ENCODE measurements around the gene CSNK2A1. TPM values are rescaled to one million over a fixed set of nuclear protein-coding genes. Genes with fewer than 3 reads are reported as not detected.

CSNK2A1 gene
- total and polyA plus RNA-seq, 2 donors (not counting 1 experiment from before 2014, with no cell fraction given): 28.3 to 125 TPM

DNA sequence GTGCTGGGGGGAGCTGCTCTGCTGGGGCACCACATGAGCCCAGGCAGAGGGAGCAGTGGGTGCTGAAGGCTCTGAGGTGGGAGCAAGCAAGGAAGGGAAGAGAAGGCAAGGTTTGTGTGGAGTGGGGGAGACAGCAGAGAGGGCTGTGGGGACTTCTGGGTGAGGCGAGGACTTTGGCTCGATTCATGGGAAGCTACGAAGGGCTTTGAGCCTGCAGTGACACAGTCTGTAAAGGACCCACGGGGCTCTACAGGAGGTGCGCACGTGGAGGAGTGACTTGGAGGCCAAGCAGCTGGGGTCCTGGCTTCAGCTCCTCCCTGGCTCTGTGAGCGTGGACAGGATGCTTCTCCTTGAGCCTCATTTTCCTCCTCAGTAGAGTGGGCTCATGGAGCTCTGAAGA is 29.1 kb upstream of the CSNK2A1 start:
- Mint-ChIP-seq H3K4me3 (no peak overlapping the region), H3K9me3 (ENCODE audit: insufficient read depth) (no peaks in the 10 kb centered on the region), H3K27ac (no peak overlapping the region), H3K4me1 (no peaks in the 10 kb centered on the region), H3K27me3 (peaks cover 37% of the 10 kb centered on the region)
- H3K4me1 ChIP-seq (ENCODE audit: control insufficient read depth in 2 of 2, insufficient read depth in 2 of 2, low read length in 2 of 2): no peaks in the 10 kb centered on the region
- intact Hi-C loops (cut with micrococcal nuclease): no loop called here
- H3K4me2 ChIP-seq (replicated peaks; ENCODE audit: low read depth, low read length, poor library complexity, severe bottlenecking): no peak overlapping the region
- H3K79me2 ChIP-seq (ENCODE audit: control insufficient read depth, insufficient read depth, low read length): no peaks in the 10 kb centered on the region
- ATAC-seq (ENCODE audit: low read depth) (no peak), DNase-seq (no peak)
- WGBS (ENCODE audit: insufficient coverage): 81% methylated on average over 7 of the region's 7 CpGs
- TF ChIP-seq CTCF (IDR thresholded peaks at IDR 0.05) (no peak), EZH2 (IDR thresholded peaks at IDR 0.05; ENCODE audit: borderline replicate concordance, insufficient read depth, low read depth, low read length, poor library complexity, severe bottlenecking) (no peak)
- H3K9ac ChIP-seq (ENCODE audit: low read length): no peak overlapping the region
- no peak overlapping the region for H2AFZ ChIP-seq (ENCODE audit: insufficient read depth, low read depth, low read length, poor library complexity, severe bottlenecking)
- ChIA-PET CTCF (no interaction called here), POLR2A (no interaction called here)
- H4K20me1 ChIP-seq (ENCODE audit: control insufficient read depth, insufficient read depth, low read length, poor library complexity, severe bottlenecking): no peaks in the 10 kb centered on the region
- peaks cover 0 to 32% (median 2%) of the 10 kb centered on the region in 4 experiments for H3K27me3 ChIP-seq (replicated peaks in 1 of 4; ENCODE audit: control extremely low read depth in 1 of 4, control insufficient read depth in 3 of 4, insufficient read depth in 4 of 4, low read length in 3 of 4)
- no peak overlapping the region for H3K4me3 ChIP-seq (ENCODE audit: control extremely low read depth in 1 of 5, extremely low read depth in 1 of 5, insufficient read depth in 1 of 5, low read depth in 2 of 5, low read length in 4 of 5)
- no peaks in the 10 kb centered on the region for H3K9me3 ChIP-seq (ENCODE audit: control extremely low read depth in 1 of 3, control insufficient read depth in 2 of 3, insufficient read depth in 1 of 3, low read length in 2 of 3)
- no peak overlapping the region for H3K27ac ChIP-seq (ENCODE audit: low read length in 2 of 2)
- no peaks in the 10 kb centered on the region for H3K36me3 ChIP-seq (replicated peaks in 1 of 2; ENCODE audit: control extremely low read depth in 1 of 2, control insufficient read depth in 1 of 2, extremely low read depth in 1 of 2, insufficient read depth in 2 of 2, low read length in 1 of 2)

DNA sequence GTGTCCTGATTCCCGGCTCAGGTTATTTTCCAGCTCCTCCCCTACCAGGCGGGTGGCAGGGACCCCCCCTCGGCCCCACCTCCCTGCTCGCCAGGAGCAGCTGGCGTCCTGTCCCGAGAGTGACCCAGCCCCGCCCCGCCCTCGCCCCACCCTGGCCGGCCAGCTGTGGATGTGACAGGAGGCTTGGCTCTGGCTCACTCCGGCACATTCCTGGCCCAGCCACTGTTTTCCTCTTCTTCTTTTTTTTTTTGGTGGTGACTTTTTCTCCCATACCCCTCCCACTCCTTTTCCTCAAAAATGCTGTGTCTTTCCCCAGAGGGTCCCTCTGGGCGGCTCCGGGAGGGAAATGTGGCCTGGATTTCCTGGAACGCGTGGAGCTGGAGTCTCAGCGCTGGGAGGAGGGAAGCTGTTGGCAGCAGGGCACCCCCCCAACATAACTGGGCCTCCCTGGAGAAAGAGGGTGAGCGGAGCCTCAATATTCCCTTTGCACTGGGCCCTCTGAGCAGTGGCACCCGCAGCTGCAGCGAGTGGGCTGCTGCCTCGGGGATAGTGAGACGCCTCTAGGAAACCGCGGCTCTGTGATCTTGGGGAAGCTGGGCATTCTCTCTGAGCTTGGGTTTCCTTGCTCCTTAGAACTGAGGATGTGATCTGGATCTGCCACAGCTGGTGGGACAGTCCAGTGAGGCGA is 28.3 kb upstream of the CSNK2A1 start:
- 53% methylated on average over 10 of the region's 24 CpGs for WGBS (ENCODE audit: insufficient coverage)
- DNase-seq: no peak
- Histone ChIP-seq H3K27me3 (replicated peaks in 1 of 4; ENCODE audit: control extremely low read depth in 1 of 4, control insufficient read depth in 3 of 4, insufficient read depth in 4 of 4, low read length in 3 of 4) (peaks cover 0 to 32% (median 2%) of the 10 kb centered on the region in 4 experiments), H3K9me3 (ENCODE audit: control extremely low read depth in 1 of 3, control insufficient read depth in 2 of 3, insufficient read depth in 1 of 3, low read length in 2 of 3) (no peaks in the 10 kb centered on the region), H3K4me1 (ENCODE audit: control insufficient read depth in 2 of 2, insufficient read depth in 2 of 2, low read length in 2 of 2) (no peaks in the 10 kb centered on the region), H3K4me2 (replicated peaks; ENCODE audit: low read depth, low read length, poor library complexity, severe bottlenecking) (no peak overlapping the region), H3K4me3 (ENCODE audit: control extremely low read depth in 1 of 5, extremely low read depth in 1 of 5, insufficient read depth in 1 of 5, low read depth in 2 of 5, low read length in 4 of 5) (no peak overlapping the region), H3K36me3 (replicated peaks in 1 of 2; ENCODE audit: control extremely low read depth in 1 of 2, control insufficient read depth in 1 of 2, extremely low read depth in 1 of 2, insufficient read depth in 2 of 2, low read length in 1 of 2) (no peaks in the 10 kb centered on the region), H3K27ac (ENCODE audit: low read length in 2 of 2) (no peak overlapping the region), H2AFZ (ENCODE audit: insufficient read depth, low read depth, low read length, poor library complexity, severe bottlenecking) (no peak overlapping the region), H3K79me2 (ENCODE audit: control insufficient read depth, insufficient read depth, low read length) (no peaks in the 10 kb centered on the region), H3K9ac (ENCODE audit: low read length) (no peak overlapping the region), H4K20me1 (ENCODE audit: control insufficient read depth, insufficient read depth, low read length, poor library complexity, severe bottlenecking) (no peaks in the 10 kb centered on the region)
- POLR2A ChIA-PET: no interaction called here
- Mint-ChIP-seq H3K4me1 (no peaks in the 10 kb centered on the region), H3K27me3 (peaks cover 45% of the 10 kb centered on the region), H3K9me3 (ENCODE audit: insufficient read depth) (no peaks in the 10 kb centered on the region), H3K27ac (no peak overlapping the region), H3K4me3 (no peak overlapping the region)
- no peak for ATAC-seq (ENCODE audit: low read depth)
- CTCF ChIA-PET: no interaction called here
- intact Hi-C loops (cut with micrococcal nuclease): no loop called here
- TF ChIP-seq CTCF (IDR thresholded peaks at IDR 0.05) (no peak), EZH2 (IDR thresholded peaks at IDR 0.05; ENCODE audit: borderline replicate concordance, insufficient read depth, low read depth, low read length, poor library complexity, severe bottlenecking) (no peak)
